Left kidney (tissue), 8 donors: ENCODE results near the gene BTBD9. TPM values are rescaled to one million over a fixed set of nuclear protein-coding genes. Genes with fewer than 3 reads are reported as not detected.
A peak's percentile ranks its signal among the peaks of the same experiment; 100 is the strongest.

ENCODE experiments used
- DNase-seq: peaks from one replicate; pipeline ENCODE4 v3.0.0-alpha.2; 2013
- long read RNA-seq, 8 donors: transcript quantifications; one replicate each; lab custom pipeline, GENCODE V29; 2026
- polyA plus RNA-seq: library from polyadenylated mRNA; unstranded; fragments of 120-200 nt; gene quantifications from one replicate; pipeline ENCODE4 v1.2.1, GENCODE V29; 2013; ENCODE audit not compliant: insufficient read length

Gene BTBD9
- 14.5 TPM for polyA plus RNA-seq
- long read RNA-seq, donor 1, partial matches to known transcripts: 16 of 17 reads
- long read RNA-seq, donor 1, other reads (novel, unspliced or antisense): 0 of 17 reads
- long read RNA-seq, donor 2: 0 reads
- long read RNA-seq, donor 3: 0 reads
- long read RNA-seq, donor 4: 0 reads
- long read RNA-seq, donor 5: 0 reads
- long read RNA-seq, donor 6: 0 reads
- long read RNA-seq, donor 7, partial matches to known transcripts: 8 of 8 reads
- long read RNA-seq, donor 7, other reads (novel, unspliced or antisense): 0 of 8 reads
- long read RNA-seq, donor 8: 0 reads

DNA sequence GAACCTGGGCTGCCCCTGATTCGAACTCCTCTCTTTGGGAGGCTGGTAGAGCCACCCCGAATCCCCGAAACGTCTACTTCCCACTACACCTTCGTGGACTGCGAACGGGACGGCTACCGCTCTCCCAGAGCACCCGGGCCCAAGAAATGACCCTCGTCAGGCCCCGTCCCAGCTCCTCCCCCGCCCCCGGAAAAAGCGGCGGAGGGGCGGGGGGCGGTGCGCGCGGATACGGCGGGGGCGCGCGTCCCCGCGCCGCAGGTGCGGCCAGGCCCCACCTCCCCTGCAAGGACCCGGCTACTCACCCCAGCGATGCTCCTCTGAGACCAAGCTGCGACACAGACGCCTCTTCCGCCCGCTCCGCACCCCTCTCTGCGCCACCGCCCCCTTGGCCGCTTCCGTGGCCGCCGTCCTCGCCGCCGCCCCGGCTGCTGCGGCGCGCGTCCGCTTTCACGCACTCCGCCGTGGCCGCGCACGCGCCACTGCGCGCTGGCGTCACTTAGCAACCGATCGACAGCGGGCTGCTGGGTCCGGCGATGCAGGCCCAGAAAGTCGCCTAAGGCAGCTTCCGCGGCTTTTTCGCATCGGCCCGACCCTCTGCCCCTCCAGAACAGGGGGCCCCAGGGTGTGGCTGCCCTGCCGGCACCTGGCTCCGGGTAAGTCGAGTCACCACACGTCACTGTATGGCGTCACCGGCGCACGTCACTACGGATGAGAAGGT lies at the start of gene BTBD9:
TSS of gene BTBD9 (minus strand) at position 432 of the 718 bp plus-strand sequence.
- peak; percentile 86 for DNase-seq

DNA sequence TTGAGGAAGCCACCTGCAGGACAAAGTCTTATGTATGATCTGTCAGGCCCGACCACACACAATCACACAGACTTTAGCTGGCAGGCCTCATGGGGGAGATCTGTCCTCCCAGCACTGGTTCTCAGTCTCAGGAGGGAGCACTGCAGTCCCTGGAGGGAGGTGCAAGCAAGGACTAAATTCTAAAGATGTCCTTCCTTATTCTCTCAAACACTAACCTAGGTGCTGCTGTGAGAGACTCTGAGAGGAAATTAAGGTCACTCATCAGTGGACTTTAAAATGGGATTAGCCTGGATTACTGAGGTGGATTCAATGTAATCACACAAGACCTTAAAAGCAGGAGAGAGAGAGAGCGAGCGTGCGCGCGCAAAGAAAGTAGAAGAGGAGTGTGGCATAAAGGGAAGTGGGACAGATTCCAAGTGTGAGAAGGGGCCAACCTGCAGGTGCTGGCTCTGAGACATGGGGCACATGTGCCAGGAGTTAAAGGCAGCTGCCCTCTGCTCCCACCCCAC lies 48.9 kb upstream of the BTBD9 start:
- DNase-seq: no peak

DNA sequence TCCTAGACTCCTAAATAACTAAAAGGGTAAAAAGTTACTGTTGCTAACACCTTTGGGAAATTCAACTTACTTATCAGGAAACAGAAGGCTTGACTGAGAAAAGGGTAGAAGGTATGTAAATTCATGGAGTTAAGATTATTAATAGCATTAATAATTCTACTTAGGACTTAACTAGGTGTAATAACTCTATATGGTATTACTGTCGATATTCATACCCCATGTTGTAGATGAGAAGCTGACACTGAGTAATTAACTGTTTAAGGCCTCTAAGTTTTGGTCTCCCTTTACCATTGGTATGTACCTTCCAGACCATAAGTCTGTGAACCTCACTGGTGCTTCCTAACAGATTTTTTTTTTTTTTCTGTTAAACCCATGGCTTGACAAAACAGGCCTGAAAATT lies 47.8 kb upstream of the BTBD9 start:
- DNase-seq: no peak

GRCh38 chr6:38687043-38687353 lies 47.3 kb upstream of the BTBD9 start:
- no peak for DNase-seq

DNA sequence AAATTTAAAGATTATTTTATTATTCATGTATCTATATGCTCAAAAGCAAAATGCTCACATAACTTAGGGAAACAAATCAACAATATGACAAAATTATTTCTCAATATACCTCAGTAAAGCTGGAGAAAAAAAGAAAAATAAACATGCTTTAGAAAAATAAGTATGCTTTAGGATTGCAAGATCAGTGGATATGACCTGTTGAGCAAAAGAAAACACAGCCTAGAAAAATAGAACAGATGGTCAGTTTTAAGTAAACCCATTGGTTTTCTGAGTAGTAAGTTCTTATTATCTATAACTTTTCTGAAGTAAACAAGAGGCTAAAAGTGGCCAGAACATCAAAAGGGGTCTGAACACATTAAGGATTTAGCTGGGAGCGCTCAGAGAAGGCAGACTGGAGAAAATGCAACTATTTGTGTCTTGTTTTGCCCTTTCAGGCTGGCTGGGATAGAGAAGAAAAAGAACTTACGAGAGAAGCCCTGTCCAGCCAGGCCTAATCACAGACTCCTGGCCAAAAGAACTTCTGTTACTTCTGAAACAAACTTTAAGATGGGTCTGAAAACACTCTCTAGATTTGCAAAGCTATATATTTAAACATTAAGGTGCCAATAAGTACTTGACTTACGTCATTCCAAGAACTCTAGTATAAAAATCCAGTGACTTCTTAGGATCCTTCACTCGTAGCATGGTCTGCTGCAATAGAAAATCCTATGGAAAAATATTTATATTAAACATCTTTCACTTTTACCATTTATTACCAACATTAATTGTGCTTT lies 46.7 kb upstream of the BTBD9 start:
- no peak for DNase-seq

DNA sequence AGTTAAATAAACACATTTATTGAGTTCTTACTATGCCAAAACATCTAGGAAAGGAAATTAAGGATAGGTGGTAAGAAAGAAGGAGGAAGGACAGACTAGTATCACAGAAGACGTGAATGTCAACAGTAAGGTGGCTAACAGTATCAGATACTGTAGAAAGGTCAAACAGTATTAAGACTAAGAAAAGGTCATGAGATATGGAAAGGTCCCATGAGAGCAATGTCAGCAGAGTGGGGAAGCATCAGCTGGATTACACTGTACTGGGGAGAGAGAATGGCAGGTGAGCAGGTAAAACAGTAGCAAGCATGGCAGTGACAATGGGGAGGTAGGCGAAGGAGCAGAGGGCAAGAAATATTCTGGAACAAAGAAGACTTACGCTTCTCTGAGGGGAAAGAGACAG lies 45.2 kb upstream of the BTBD9 start:
- no peak for DNase-seq

DNA sequence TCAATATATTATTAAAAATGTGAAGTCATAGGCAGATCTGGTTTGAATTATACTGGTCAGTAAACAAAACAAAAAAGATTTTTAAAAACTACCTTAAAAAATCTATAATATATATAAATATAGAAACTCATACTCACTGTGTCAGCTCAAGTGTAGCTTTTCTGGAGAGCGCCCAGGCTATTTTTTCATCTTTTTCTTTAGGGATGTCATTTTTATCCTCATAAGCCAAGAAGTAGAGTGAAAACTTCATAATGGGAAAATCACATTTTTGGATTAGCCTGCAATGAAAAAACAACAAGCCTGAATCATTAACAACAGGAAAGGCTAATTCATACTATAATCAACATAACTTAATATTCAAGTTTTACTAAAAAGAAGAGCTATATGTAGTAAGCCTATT lies 44.5 kb upstream of the BTBD9 start:
- no peak for DNase-seq

GRCh38 chr6:38681850-38682249 lies 42.1 kb upstream of the BTBD9 start:
- DNase-seq: no peak

DNA sequence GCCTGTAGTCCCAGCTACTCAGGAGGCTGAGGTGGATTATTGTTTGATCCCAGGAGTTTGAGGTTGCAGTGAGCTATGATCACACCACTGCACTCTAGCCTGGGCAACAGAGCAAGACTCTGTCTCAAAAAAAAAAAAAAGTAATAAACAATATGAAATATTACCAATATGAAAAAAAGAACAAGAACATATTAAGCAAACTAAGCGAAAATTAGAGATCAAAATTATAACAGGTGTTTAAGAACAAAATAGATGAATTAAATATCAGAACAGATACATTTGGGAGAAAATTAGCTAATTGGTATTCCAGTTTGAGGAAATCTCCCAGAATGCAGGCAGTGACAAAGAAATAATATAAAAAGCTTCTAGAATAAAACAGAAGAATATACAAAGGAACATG lies 39.9 kb upstream of the BTBD9 start:
- no peak for DNase-seq

GRCh38 chr6:38678178-38678760 lies 38.5 kb upstream of the BTBD9 start:
- no peak for DNase-seq

DNA sequence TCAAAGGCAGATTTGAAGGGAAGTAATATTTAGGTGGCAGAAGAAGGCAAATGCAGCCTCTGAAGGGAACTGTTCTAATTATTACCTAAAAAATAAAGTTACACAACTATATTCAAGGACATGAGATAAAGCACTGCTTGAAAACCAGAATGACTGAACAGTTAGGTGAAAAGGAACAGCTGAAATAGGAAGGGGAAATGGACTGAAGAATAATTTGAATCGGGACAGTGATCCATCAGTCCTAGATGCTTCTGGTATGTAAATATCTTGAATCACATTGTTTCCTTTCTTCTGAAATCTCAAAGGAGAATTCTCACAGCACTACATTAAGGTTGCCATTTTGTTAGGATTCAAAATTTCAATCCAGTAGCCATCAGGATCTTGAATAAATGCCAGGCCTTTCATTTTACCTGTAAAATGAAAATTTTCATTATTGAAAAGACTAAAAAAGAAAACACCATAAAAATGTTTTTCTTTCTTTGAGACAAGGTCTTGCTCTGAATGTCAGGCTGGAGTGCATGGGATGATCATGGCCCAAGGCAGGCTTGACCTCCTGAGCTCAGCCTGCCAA lies 37.3 kb upstream of the BTBD9 start:
- no peak for DNase-seq

DNA sequence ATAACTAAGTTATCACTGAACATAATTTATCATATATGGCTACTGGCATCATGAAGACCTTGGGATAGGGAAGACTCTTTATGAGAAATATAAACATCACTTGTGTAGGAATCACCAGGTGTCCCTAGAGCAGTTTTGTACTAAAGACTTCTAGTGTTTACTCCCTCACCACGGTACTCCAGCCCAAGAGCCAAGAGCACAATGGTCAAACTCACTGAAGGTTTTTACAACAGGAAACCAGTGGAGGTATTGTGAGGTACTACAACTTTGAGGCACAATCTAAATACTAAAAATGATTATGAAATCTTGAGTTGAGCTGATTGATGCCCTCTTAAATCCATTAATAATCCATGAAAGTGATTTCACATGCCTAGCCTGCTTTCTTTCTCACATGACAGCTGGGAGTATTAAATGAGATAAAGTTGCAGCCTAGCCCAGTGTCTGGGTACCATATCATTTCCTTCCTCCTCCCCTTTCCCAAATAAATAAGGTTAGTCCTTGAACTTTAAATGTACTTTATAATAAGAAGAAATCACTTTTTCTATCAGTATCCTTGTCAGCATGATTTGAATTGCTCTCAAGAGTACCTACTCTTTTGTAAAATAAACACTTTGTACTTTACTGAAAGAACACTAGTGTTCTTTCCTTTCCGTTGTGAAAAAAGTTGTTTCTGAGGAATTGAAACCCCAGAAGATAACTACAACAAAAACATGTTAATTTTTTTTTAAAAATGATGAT lies 36.7 kb upstream of the BTBD9 start:
- DNase-seq: no peak

GRCh38 chr6:38673397-38674165 lies 33.9 kb upstream of the BTBD9 start:
- no peak for DNase-seq

GRCh38 chr6:38671885-38672467 lies 32.2 kb upstream of the BTBD9 start:
- DNase-seq: peak; percentile 47

GRCh38 chr6:38658418-38659167 lies 18.9 kb upstream of the BTBD9 start:
- DNase-seq: no peak

DNA sequence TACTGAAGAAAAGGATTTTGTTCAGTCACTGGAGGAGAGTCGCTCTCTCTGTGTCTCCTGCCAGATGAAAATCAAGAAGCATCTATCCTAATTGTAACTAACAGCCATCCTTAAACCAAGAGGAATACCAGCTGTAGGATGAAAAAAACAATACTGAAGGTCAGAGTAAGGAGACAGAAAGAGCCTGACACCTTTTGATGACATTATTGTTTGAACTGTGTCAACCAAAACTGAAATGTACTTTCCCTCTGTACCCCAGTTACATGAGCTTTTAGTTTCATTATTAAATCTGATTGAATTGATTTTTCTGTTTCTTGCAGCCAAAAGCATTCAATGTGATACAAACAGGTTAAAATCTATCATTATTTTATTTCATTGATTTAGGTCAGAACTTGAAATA lies 17.2 kb upstream of the BTBD9 start:
- no peak for DNase-seq

GRCh38 chr6:38654263-38654662 lies 14.5 kb upstream of the BTBD9 start:
- no peak for DNase-seq

DNA sequence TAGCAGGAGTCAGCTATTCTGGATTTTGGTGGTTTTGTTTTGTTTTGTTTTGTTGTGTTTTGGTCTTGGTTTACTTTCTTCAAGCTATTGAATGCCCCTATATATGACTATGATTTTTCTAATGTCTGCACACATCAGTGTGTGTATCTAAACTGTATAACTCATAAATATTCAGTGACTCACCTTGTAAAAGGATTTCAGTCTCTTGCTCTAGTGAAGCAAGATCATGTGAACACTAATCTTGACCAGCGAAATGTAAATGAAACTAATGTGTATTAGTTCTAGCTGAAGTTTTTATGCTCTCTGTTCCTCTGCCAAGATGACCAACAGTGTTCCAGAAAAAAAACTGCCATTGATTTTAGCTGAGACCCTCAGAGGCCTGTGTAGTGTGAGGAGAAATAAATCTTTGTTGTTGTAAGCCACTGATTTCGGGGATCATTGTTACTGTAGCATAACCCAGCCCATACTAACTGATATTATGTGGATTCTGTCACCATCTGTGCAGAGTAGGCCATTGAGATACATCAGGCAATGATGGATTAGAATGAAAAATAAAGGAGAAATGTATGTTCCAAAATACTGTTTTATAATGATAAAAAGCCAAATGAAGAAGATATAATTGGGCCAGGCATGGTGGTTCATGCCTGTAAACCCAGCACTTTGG lies 11.5 kb upstream of the BTBD9 start:
- no peak for DNase-seq

DNA sequence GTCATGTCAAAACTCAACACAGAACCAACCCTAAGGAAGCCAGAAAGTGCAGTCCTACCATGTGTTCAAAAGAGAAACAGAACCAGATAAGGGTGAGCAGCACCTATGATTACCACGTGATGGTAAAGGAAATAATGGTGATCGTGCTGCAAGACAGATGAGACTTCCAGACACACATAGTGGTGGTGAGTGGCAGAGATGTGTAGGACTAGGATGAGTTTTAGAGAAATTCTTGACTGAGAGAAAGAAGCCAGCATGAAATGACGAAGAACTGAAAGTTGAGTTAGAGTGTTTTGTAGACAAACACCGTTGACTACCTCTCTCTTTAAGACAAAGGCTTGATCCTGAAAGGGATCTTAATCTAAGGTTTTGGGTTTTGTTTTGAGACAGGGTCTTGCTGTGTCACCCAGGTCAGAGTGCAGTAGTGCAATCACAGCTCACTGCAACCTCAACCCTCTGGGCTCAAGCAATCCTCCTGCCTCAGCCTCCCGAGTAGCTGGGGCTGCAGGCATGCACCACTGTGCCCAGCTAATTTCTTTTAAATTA lies 10.6 kb upstream of the BTBD9 start:
- DNase-seq: no peak
